AG10803 (cell line): ENCODE measurements around the gene TASOR.
"Not testable (repeated sequence)": the region's sequence is repeated elsewhere in the genome, so short reads cannot be mapped to it uniquely, and the experiment has no call there.

Source experiments
- DNase-seq: peaks from one replicate; pipeline ENCODE4 v3.0.0; 2010; ENCODE audit warnings: low read depth
- H3K4me3 ChIP-seq: 2 replicates; pipeline ENCODE4 v1.5.1; 2011; ENCODE audit warnings: mild to moderate bottlenecking, low read length, control low read depth
- CTCF ChIP-seq: conservative IDR thresholded peaks from 2 replicates; pipeline ENCODE4 v1.5.1; 2011; ENCODE audit warnings: mild to moderate bottlenecking, low read length, control low read depth, inconsistent platforms

TASOR gene

GRCh38 chr3:56693750-56694149, 10.7 kb upstream of the TASOR start:
- no peak overlapping the region for H3K4me3 ChIP-seq

DNA sequence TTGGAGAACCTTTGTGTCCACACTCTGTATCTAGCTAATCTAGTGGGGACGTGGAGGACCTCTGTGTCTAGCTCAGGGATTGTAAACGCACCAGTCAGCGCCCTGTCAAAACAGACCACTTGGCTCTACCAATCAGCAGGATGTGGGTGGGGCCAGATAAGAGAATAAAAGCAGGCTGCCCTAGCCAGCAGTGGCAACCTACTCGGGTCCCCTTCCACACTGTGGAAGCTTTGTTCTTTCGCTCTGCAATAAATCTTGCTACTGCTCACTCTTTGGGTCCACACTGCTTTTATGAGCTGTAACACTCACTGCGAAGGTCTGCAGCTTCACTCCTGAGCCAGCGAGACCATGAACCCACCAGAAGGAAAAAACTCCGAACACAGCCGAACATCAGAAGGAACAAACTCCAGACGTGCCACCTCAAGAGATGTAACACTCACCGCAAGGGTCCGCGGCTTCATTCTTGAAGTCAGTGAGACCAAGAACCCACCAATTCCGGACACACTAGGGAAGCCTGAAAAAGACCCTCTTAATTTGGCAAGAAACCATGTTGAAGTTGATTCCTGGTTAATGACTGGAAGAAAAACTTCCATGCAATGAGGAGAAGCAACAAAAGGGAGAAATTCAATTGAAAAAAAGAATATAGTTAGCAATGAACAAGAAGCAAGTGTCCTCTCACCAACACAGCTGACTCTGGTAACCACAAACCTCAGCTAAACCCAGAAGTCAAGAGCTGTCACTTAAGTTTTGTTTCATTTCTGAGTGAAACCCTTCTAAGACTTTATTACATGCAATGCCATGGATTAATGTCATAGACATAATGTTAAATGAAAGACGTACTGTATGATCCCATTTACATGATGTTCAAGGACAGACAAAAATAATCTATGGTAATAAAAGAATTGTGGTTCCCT, 9.7 kb upstream of the TASOR start:
- H3K4me3 ChIP-seq, DNase-seq: not testable (repeated sequence)

More at GRCh38 chr3:56693750-56694149, 10.7 kb upstream of the TASOR start:
- TF ChIP-seq CTCF: no peak
- no peak for DNase-seq

GRCh38 chr3:56692001-56692365, 8.9 kb upstream of the TASOR start:
- not testable (repeated sequence) for DNase-seq, H3K4me3 ChIP-seq

DNA sequence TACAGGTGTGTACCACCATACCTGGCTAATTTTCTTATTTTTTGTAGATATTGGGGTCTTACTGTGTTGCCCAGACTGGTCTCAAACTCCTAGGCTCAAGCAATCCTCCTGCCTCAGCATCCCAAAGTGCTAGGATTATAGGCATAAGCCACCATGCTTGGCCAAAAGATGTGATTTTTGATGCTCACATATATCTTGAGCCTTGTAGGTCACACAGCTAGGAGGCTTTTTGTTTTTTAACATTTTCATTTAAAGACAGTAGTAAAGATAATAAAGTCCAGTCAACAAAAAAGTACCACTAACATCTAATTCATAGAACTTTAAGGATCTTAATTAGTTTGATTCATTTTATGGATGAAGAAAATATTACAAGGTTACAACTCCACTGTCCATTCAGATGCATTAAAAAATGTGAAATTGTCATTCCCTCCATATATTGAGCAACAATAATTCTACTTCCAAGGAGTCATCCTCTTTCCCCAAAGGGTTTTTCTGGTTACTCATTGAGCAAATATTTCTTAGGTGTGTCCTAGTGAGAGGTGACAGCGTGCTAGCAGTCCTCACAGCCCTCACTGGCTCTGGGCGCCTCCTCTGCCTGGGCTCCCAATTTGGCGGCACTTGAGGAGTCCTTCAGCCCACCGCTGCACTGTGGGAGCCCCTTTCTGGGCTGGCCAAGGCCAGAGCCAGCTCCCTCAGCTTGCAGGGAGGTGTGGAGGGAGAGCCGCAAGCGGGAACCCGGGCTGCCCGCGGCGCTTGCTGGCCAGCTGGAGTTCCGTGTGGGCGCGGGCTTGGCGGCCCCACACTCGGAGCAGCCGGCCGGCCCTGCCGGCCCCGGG, 8.3 kb upstream of the TASOR start:
- H3K4me3 ChIP-seq: no peak overlapping the region
- peak; percentile 35 for DNase-seq
- no peak for TF ChIP-seq CTCF

DNA sequence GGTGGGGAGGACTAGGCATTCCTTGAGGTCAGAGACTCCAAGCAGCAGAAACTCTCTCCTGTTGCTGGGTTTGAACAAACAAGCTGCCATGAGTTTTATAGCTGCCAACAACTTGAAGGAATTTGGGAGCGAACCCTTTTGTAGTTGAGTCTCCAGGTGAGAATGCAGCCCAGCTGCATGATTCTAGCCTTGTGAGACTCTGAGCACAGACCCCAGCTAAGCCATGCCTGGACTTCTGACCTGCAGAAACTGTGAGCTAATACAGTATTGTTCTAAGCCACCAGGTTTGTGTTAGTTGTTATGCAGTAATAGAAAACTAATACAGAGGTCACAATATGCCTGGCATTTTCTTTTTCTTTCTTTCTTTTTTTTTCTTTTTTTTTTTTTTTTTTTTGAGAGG, 6.2 kb upstream of the TASOR start:
- TF ChIP-seq CTCF: no peak
- H3K4me3 ChIP-seq: no peak overlapping the region
- DNase-seq: no peak

DNA sequence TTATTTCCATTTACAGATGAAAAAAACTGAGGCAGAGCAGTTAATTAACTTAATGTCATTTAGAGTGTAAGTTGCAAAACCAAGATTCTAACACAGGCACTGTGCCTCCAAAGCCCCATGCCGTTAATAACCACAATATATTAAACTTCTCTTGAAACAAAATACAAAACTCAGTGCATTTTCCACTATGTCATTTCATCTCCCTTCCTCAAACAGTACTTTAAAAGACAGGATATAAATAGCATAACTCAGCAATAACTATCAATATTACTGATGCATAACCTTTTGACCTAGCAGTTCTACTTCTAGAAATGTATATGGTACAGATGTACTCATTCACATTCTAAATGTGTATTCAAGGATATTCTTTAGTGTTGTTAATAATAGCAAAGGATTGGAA, 5.1 kb upstream of the TASOR start:
- no peak overlapping the region for H3K4me3 ChIP-seq
- TF ChIP-seq CTCF: no peak
- no peak for DNase-seq

- DNase-seq: no peak
- TF ChIP-seq CTCF: no peak
- H3K4me3 ChIP-seq: no peak overlapping the region
Measured at GRCh38 chr3:56684029-56684428, 964 bp upstream of the TASOR start.

DNA sequence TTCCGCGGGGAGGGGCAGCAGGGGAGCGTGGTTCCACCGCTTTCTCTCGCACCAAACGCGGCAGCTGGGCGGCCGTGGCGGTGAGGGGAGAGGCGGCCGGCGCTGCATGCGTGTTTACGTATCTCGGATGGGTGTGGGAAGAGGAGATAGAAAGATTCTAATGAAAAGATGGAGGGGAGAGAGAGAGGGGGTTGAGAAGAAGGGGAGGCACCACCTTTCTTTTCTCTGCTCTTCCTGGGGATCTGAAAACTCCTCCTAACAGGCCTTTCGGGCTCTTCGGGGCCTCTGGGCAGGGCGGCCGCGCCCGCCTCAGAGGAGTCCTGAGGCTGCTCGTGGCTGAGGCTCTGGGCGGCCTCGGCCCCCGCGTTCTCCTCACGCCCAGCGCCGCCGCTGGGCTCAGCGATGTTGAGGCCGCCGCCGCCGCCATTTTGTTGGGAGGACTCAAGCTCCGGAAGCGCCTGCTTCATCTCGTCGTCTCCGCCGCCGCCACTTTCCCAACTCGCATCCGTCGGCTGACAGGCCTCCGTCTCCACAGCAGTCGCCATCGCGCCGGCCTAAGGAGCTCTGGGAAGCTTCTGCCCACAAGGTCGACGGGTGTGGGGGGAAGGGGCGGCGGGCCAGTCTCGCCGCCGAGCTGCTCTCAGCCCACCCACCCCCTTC, 473 bp downstream of the TASOR start:
- no peak for TF ChIP-seq CTCF
- DNase-seq: peak; percentile 75
- peak overlapping the region; percentile 79 for H3K4me3 ChIP-seq
